HG03354 (cell line): ENCODE results near the gene ID3.

Source experiments
- ATAC-seq: cut with Tn5 transposase; IDR thresholded peaks from one replicate; pipeline ENCODE4 v1.9.1; 2021; ENCODE audit warnings: mild to moderate bottlenecking; ENCODE audit not compliant: unreplicated experiment, poor library complexity, severe bottlenecking

The ID3 gene

GRCh38 chr1:23530747-23531561, 28.3 kb downstream of the ID3 start, which contains the start of gene E2F2:
E2F2 (minus strand) TSS chr1:23531233; CDS start chr1:23530793, 440 bp downstream.
- ATAC-seq, result peak; percentile 54

- ATAC-seq, result peak; percentile 15
Observed at GRCh38 chr1:23530087-23530746, 29.1 kb downstream of the ID3 start.

GRCh38 chr1:23529146-23530086, 29.9 kb downstream of the ID3 start:
- no peak for ATAC-seq

- ATAC-seq, result peak; percentile 45
Observed at GRCh38 chr1:23528250-23528978, 30.9 kb downstream of the ID3 start.

GRCh38 chr1:23527900-23528249, 31.4 kb downstream of the ID3 start:
- no peak for ATAC-seq

GRCh38 chr1:23527366-23527765, 31.9 kb downstream of the ID3 start:
- no peak for ATAC-seq

GRCh38 chr1:23526329-23527041, 32.8 kb downstream of the ID3 start:
- no peak for ATAC-seq

GRCh38 chr1:23525558-23526250, 33.6 kb downstream of the ID3 start:
- ATAC-seq, result no peak

GRCh38 chr1:23524716-23525401, 34.4 kb downstream of the ID3 start:
- ATAC-seq, result no peak

- ATAC-seq, result no peak
Observed at GRCh38 chr1:23524163-23524562, 35.1 kb downstream of the ID3 start.

- ATAC-seq, result no peak
Observed at GRCh38 chr1:23522244-23522982, 36.9 kb downstream of the ID3 start.

GRCh38 chr1:23521588-23521987, 37.7 kb downstream of the ID3 start:
- ATAC-seq, result no peak

- ATAC-seq, result no peak
Observed at GRCh38 chr1:23517581-23517980, 41.7 kb downstream of the ID3 start.

GRCh38 chr1:23515905-23516304, 43.4 kb downstream of the ID3 start:
- no peak for ATAC-seq

- no peak for ATAC-seq
Observed at GRCh38 chr1:23514111-23514679, 45.1 kb downstream of the ID3 start.

GRCh38 chr1:23509896-23510295, 49.4 kb downstream of the ID3 start:
- ATAC-seq, result no peak
